ENCODE results near the gene ACVR1B. TPM values are rescaled to one million over a fixed set of nuclear protein-coding genes. Genes with fewer than 3 reads are reported as not detected.

ACVR1B gene
- total and polyA plus RNA-seq, 4 donors = 4.0 to 21.9 (median 12.0) TPM

DNA sequence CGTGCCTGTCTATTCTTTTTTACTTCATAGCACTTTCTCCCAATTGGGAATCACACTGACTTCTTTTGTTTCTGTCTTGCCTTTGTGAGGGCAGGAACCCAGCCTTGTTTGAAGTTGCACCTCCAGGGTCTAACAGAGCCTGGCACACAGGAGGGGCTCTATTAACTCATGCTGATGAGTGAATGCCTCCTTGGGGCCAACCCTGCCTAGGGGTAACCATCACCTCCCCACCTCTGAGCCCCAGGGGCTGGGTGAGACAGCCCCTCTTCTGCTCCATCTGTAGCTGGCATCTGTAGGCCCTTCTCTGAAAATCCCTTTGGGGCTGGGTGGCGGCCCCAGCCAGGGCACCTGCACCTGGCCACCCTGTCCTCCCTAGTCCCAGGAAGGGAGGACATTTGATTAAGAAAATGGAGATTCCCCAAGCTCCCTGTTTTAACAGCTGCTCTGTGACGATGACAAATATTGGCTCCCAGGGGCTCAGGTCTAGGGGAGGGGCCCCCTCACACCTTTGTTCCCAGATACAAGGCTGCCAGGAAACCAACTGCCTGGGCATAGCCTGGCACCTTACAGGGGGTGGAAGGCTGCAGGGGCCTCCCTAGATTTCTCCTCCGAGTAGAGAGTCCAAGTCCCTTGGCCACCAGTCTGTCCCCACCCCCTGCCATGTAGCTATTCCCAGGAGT lies 67.1 kb downstream of the ACVR1B start:
- Histone ChIP-seq H3K9me3 (ENCODE audit: control insufficient read depth in 4 of 4, low read length in 3 of 4) (no peaks in the 10 kb centered on the region), H3K27me3 (ENCODE audit: control insufficient read depth in 4 of 4, insufficient read depth in 4 of 4, low read length in 3 of 4) (no peaks in the 10 kb centered on the region), H3K4me3 (ENCODE audit: low read depth in 1 of 3, low read length in 3 of 3) (no peak overlapping the region), H3K36me3 (ENCODE audit: control insufficient read depth in 4 of 4, insufficient read depth in 3 of 4, low read depth in 1 of 4, low read length in 3 of 4) (peaks cover 0 to 2% (median 0%) of the 10 kb centered on the region in 4 donors), H3K27ac (ENCODE audit: low read depth in 1 of 2, low read length in 2 of 2) (no peak overlapping the region), H3K4me1 (ENCODE audit: control insufficient read depth in 4 of 4, insufficient read depth in 4 of 4, low read length in 3 of 4) (peaks cover 0 to 6% (median 3%) of the 10 kb centered on the region in 4 donors), H3K9ac (ENCODE audit: low read depth in 1 of 2, low read length in 2 of 2) (no peak overlapping the region)
- WGBS = 86% methylated on average over 4 of the region's 4 CpGs
- TF ChIP-seq HNF4A (conservative IDR thresholded peaks at IDR 0.05) (no peak), EGR1 (IDR thresholded peaks at IDR 0.05; ENCODE audit: low read depth in 2 of 2) (no peak), SP1 (IDR thresholded peaks at IDR 0.05) (no peak), JUND (IDR thresholded peaks at IDR 0.05) (no peak), HNF4G (IDR thresholded peaks at IDR 0.05) (no peak), FOXA1 (IDR thresholded peaks at IDR 0.05) (no peak), FOXA2 (IDR thresholded peaks at IDR 0.05) (no peak), NR2F2 (IDR thresholded peaks at IDR 0.05) (no peak), GABPA (IDR thresholded peaks at IDR 0.05 in 1 of 2, conservative IDR thresholded peaks at IDR 0.05 in 1 of 2) (no peak), YY1 (IDR thresholded peaks at IDR 0.05) (no peak), TAF1 (conservative IDR thresholded peaks at IDR 0.05) (no peak), RAD21 (IDR thresholded peaks at IDR 0.05) (no peak), RXRA (IDR thresholded peaks at IDR 0.05) (no peak)
- TF ChIP-seq, protein P1, sequence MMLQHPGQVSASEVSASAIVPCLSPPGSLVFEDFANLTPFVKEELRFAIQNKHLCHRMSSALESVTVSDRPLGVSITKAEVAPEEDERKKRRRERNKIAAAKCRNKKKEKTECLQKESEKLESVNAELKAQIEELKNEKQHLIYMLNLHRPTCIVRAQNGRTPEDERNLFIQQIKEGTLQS (IDR thresholded peaks at IDR 0.05) = no peak
- TF ChIP-seq, protein P2, sequence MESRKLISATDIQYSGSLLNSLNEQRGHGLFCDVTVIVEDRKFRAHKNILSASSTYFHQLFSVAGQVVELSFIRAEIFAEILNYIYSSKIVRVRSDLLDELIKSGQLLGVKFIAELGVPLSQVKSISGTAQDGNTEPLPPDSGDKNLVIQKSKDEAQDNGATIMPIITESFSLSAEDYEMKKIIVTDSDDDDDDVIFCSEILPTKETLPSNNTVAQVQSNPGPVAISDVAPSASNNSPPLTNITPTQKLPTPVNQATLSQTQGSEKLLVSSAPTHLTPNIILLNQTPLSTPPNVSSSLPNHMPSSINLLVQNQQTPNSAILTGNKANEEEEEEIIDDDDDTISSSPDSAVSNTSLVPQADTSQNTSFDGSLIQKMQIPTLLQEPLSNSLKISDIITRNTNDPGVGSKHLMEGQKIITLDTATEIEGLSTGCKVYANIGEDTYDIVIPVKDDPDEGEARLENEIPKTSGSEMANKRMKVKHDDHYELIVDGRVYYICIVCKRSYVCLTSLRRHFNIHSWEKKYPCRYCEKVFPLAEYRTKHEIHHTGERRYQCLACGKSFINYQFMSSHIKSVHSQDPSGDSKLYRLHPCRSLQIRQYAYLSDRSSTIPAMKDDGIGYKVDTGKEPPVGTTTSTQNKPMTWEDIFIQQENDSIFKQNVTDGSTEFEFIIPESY (IDR thresholded peaks at IDR 0.05) = no peak
- TF ChIP-seq, protein P3, sequence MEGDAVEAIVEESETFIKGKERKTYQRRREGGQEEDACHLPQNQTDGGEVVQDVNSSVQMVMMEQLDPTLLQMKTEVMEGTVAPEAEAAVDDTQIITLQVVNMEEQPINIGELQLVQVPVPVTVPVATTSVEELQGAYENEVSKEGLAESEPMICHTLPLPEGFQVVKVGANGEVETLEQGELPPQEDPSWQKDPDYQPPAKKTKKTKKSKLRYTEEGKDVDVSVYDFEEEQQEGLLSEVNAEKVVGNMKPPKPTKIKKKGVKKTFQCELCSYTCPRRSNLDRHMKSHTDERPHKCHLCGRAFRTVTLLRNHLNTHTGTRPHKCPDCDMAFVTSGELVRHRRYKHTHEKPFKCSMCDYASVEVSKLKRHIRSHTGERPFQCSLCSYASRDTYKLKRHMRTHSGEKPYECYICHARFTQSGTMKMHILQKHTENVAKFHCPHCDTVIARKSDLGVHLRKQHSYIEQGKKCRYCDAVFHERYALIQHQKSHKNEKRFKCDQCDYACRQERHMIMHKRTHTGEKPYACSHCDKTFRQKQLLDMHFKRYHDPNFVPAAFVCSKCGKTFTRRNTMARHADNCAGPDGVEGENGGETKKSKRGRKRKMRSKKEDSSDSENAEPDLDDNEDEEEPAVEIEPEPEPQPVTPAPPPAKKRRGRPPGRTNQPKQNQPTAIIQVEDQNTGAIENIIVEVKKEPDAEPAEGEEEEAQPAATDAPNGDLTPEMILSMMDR (IDR thresholded peaks at IDR 0.05; ENCODE audit: low read depth, low read length, missing input control) = no peak
- TF ChIP-seq, protein P4, sequence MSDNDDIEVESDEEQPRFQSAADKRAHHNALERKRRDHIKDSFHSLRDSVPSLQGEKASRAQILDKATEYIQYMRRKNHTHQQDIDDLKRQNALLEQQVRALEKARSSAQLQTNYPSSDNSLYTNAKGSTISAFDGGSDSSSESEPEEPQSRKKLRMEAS (IDR thresholded peaks at IDR 0.05) = no peak
- TF ChIP-seq, protein P5, sequence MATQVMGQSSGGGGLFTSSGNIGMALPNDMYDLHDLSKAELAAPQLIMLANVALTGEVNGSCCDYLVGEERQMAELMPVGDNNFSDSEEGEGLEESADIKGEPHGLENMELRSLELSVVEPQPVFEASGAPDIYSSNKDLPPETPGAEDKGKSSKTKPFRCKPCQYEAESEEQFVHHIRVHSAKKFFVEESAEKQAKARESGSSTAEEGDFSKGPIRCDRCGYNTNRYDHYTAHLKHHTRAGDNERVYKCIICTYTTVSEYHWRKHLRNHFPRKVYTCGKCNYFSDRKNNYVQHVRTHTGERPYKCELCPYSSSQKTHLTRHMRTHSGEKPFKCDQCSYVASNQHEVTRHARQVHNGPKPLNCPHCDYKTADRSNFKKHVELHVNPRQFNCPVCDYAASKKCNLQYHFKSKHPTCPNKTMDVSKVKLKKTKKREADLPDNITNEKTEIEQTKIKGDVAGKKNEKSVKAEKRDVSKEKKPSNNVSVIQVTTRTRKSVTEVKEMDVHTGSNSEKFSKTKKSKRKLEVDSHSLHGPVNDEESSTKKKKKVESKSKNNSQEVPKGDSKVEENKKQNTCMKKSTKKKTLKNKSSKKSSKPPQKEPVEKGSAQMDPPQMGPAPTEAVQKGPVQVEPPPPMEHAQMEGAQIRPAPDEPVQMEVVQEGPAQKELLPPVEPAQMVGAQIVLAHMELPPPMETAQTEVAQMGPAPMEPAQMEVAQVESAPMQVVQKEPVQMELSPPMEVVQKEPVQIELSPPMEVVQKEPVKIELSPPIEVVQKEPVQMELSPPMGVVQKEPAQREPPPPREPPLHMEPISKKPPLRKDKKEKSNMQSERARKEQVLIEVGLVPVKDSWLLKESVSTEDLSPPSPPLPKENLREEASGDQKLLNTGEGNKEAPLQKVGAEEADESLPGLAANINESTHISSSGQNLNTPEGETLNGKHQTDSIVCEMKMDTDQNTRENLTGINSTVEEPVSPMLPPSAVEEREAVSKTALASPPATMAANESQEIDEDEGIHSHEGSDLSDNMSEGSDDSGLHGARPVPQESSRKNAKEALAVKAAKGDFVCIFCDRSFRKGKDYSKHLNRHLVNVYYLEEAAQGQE (IDR thresholded peaks at IDR 0.05) = no peak
- DNase-seq (ENCODE audit: low spot score) = no peak

Data from liver (tissue), 9 donors.